Retinal pigment epithelial cell (primary cell): ENCODE results near the gene VEZT.

ENCODE experiments used
- DNase-seq: peaks from one replicate; pipeline ENCODE4 v3.0.0-alpha.2; 2010; ENCODE audit warnings: low read depth
- H3K4me3 ChIP-seq: 2 replicates; pipeline ENCODE4 v1.5.1; 2011; ENCODE audit warnings: mild to moderate bottlenecking, low read length, control low read depth, moderate library complexity
- CTCF ChIP-seq: conservative IDR thresholded peaks from 2 replicates; pipeline ENCODE4 v1.5.1; 2011; ENCODE audit warnings: low read depth, low read length, control low read depth, inconsistent platforms

The VEZT gene

GRCh38 chr12:95257541-95257940 lies 39.9 kb downstream of the VEZT start:
- DNase-seq: no peak
- no peak for TF ChIP-seq CTCF
- no peak overlapping the region for H3K4me3 ChIP-seq

GRCh38 chr12:95258151-95258550 lies 40.5 kb downstream of the VEZT start:
- TF ChIP-seq CTCF: no peak
- DNase-seq: no peak

GRCh38 chr12:95258803-95259202 lies 41.2 kb downstream of the VEZT start:
- DNase-seq: no peak
- H3K4me3 ChIP-seq: no peak overlapping the region
- TF ChIP-seq CTCF: no peak

More at GRCh38 chr12:95258151-95258550, 40.5 kb downstream of the VEZT start:
- H3K4me3 ChIP-seq: no peak overlapping the region

- no peak for TF ChIP-seq CTCF
- DNase-seq: peak; percentile 59
- no peak overlapping the region for H3K4me3 ChIP-seq
These were observed 41.8 kb downstream of the VEZT start for GRCh38 chr12:95259368-95259767.

- no peak for TF ChIP-seq CTCF
- H3K4me3 ChIP-seq: no peak overlapping the region
These were observed 43.5 kb downstream of the VEZT start for GRCh38 chr12:95261109-95261508.

GRCh38 chr12:95262808-95263207 lies 45.2 kb downstream of the VEZT start:
- no peak overlapping the region for H3K4me3 ChIP-seq
- no peak for TF ChIP-seq CTCF
- no peak for DNase-seq

More at GRCh38 chr12:95261109-95261508, 43.5 kb downstream of the VEZT start:
- DNase-seq: no peak

- H3K4me3 ChIP-seq: no peak overlapping the region
- DNase-seq: no peak
- TF ChIP-seq CTCF: no peak
These were observed 48.2 kb downstream of the VEZT start for GRCh38 chr12:95265765-95266164.
